GM23248 (cell line): ENCODE measurements around the gene RBMS3.

ENCODE experiments used
- EZH2 ChIP-seq: fragments of 200-600 bp; sonication (generic); IDR thresholded peaks from 2 replicates; pipeline ENCODE4 v1.6.1; 2018; ENCODE audit warnings: antibody characterized with exemption, mild to moderate bottlenecking; ENCODE audit not compliant: insufficient read depth, poor library complexity, severe bottlenecking
- EZH2phosphoT487 ChIP-seq: fragments of 200-600 bp; sonication (generic); IDR thresholded peaks from 2 replicates; pipeline ENCODE4 v1.6.1; 2018; ENCODE audit warnings: antibody characterized with exemption, moderate library complexity, mild to moderate bottlenecking, low read depth; ENCODE audit not compliant: insufficient read depth

DNA sequence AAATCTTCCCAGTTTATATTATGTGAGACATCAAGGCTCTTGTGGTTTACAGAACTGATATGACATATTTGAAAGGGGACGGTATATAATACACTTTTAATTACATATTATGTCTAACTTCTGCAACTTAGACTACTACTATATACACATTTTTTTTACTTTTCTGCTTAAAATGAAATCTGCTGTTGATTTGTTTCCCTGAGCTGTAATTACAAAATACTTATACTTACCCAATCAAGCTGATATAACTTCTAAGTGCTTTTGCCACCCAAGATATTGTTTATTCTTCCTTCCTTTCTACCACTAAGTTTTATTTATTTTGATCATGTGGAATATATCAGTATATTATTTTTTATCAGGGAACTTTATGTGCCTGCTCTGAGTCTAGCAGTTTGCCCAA lies 671.6 kb downstream of the RBMS3 start:
- TF ChIP-seq EZH2phosphoT487 (no peak), EZH2 (no peak)
